ENCODE results near the gene AHI1. TPM values are rescaled to one million over a fixed set of nuclear protein-coding genes. Genes with fewer than 3 reads are reported as not detected.

AHI1 gene
- polyA plus RNA-seq, 1 donor (not counting 4 experiments of a cell fraction or from before 2014, with no cell fraction given): 7.0 TPM

DNA sequence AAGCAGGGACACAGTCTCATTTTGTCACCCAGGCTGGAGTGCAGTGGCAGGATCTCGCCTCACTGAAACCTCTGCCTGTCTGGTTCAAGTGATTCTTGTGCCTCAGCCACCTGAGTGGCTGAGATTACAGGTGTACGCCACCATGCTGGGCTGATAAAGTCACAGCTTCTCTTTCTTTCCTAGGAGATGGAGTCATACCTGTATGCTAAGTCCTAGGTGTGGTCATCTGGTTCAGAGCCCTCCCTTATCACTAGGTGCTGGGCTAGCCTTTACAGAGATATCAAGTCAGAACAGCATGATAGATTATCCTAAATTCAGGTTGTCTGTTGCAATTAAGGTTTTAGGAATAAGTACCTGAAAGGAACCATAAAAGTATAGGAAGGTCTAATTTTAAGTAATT, 86.7 kb downstream of the AHI1 start:
- Histone ChIP-seq H3K79me2 (ENCODE audit: control insufficient read depth, insufficient read depth, low read length) (no peaks in the 10 kb centered on the region), H2AFZ (ENCODE audit: control insufficient read depth, low read length) (no peak overlapping the region), H3K9ac (ENCODE audit: control insufficient read depth, extremely low read depth, insufficient read depth, low read length) (no peak overlapping the region), H3K27ac (ENCODE audit: control insufficient read depth, insufficient read depth, low read length) (no peak overlapping the region), H3K9me1 (ENCODE audit: control insufficient read depth, extremely low read depth, insufficient read depth, low read length) (no peaks in the 10 kb centered on the region), H3K36me3 (ENCODE audit: control insufficient read depth in 2 of 2, extremely low read depth in 1 of 2, insufficient read depth in 2 of 2, low read length in 2 of 2) (no peaks in the 10 kb centered on the region), H3K4me2 (ENCODE audit: control insufficient read depth, extremely low read depth, insufficient read depth, low read depth, low read length) (no peak overlapping the region), H3K4me1 (ENCODE audit: control insufficient read depth, extremely low read depth, insufficient read depth, low read length) (no peaks in the 10 kb centered on the region), H3K27me3 (ENCODE audit: control insufficient read depth, extremely low read depth, insufficient read depth, low read length) (no peaks in the 10 kb centered on the region), H3K9me3 (ENCODE audit: control insufficient read depth, low read depth, low read length) (no peaks in the 10 kb centered on the region), H3K4me3 (ENCODE audit: control insufficient read depth in 2 of 3, extremely low read depth in 1 of 3, insufficient read depth in 2 of 3, low read depth in 1 of 3, low read length in 3 of 3) (no peak overlapping the region), H4K20me1 (ENCODE audit: control insufficient read depth, extremely low read depth, insufficient read depth, low read length) (no peaks in the 10 kb centered on the region)
- FAIRE-seq (no peak), DNase-seq (ENCODE audit: low read depth, low spot score) (no peak)
- TF ChIP-seq, protein P1, sequence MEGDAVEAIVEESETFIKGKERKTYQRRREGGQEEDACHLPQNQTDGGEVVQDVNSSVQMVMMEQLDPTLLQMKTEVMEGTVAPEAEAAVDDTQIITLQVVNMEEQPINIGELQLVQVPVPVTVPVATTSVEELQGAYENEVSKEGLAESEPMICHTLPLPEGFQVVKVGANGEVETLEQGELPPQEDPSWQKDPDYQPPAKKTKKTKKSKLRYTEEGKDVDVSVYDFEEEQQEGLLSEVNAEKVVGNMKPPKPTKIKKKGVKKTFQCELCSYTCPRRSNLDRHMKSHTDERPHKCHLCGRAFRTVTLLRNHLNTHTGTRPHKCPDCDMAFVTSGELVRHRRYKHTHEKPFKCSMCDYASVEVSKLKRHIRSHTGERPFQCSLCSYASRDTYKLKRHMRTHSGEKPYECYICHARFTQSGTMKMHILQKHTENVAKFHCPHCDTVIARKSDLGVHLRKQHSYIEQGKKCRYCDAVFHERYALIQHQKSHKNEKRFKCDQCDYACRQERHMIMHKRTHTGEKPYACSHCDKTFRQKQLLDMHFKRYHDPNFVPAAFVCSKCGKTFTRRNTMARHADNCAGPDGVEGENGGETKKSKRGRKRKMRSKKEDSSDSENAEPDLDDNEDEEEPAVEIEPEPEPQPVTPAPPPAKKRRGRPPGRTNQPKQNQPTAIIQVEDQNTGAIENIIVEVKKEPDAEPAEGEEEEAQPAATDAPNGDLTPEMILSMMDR (optimal IDR thresholded peaks at IDR 0.05 in 1 of 3, IDR thresholded peaks at IDR 0.05 in 1 of 3, conservative IDR thresholded peaks at IDR 0.05 in 1 of 3; ENCODE audit: extremely low read depth in 1 of 3, insufficient read depth in 2 of 3, low read length in 3 of 3): no peak
- no peak for TF ChIP-seq EZH2 (IDR thresholded peaks at IDR 0.05; ENCODE audit: low read length)
- dilution Hi-C loops (cut with MboI; ENCODE audit: extremely low pct_ligation_motif_present, low sequenced_read_pairs): no loop called here

DNA sequence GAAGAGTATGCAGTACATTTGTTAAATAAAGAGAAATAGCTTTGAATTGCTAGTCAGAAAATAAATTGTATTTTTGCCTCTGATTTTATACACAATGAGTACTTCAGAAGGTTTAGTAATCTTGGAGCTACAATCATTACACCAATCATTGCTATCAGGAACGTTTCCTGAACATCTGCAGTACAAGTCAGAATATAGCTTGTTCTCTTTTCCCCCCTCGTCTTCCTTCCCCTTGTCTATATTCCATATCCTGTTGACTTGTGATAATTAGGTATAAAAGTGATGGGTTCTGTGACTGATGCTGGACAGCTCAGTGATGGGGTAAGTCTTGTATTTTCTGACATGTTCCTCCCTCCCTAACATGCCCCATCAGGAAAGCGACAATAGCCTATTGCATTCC, 94.0 kb downstream of the AHI1 start:
- H3K9me3 ChIP-seq (ENCODE audit: control insufficient read depth, low read depth, low read length): no peaks in the 10 kb centered on the region
- no peak overlapping the region for H3K4me2 ChIP-seq (ENCODE audit: control insufficient read depth, extremely low read depth, insufficient read depth, low read depth, low read length)
- TF ChIP-seq, protein P1 (optimal IDR thresholded peaks at IDR 0.05 in 1 of 3, IDR thresholded peaks at IDR 0.05 in 1 of 3, conservative IDR thresholded peaks at IDR 0.05 in 1 of 3; ENCODE audit: extremely low read depth in 1 of 3, insufficient read depth in 2 of 3, low read length in 3 of 3): no peak
- TF ChIP-seq EZH2 (IDR thresholded peaks at IDR 0.05; ENCODE audit: low read length): no peak
- H3K9me1 ChIP-seq (ENCODE audit: control insufficient read depth, extremely low read depth, insufficient read depth, low read length): no peaks in the 10 kb centered on the region
- H3K27ac ChIP-seq (ENCODE audit: control insufficient read depth, insufficient read depth, low read length): no peak overlapping the region
- no peaks in the 10 kb centered on the region for H3K36me3 ChIP-seq (ENCODE audit: control insufficient read depth in 2 of 2, extremely low read depth in 1 of 2, insufficient read depth in 2 of 2, low read length in 2 of 2)
- H3K4me1 ChIP-seq (ENCODE audit: control insufficient read depth, extremely low read depth, insufficient read depth, low read length): no peaks in the 10 kb centered on the region
- H3K9ac ChIP-seq (ENCODE audit: control insufficient read depth, extremely low read depth, insufficient read depth, low read length): no peak overlapping the region
- no peak overlapping the region for H2AFZ ChIP-seq (ENCODE audit: control insufficient read depth, low read length)
- no peak for DNase-seq (ENCODE audit: low read depth, low spot score)
- H4K20me1 ChIP-seq (ENCODE audit: control insufficient read depth, extremely low read depth, insufficient read depth, low read length): no peaks in the 10 kb centered on the region
- no peak overlapping the region for H3K4me3 ChIP-seq (ENCODE audit: control insufficient read depth in 2 of 3, extremely low read depth in 1 of 3, insufficient read depth in 2 of 3, low read depth in 1 of 3, low read length in 3 of 3)
- no peaks in the 10 kb centered on the region for H3K27me3 ChIP-seq (ENCODE audit: control insufficient read depth, extremely low read depth, insufficient read depth, low read length)
- FAIRE-seq: no peak
- dilution Hi-C loops (cut with MboI; ENCODE audit: extremely low pct_ligation_motif_present, low sequenced_read_pairs): no loop called here
- no peaks in the 10 kb centered on the region for H3K79me2 ChIP-seq (ENCODE audit: control insufficient read depth, insufficient read depth, low read length)

Data from keratinocyte (primary cell).